MCF 10A (cell line): Measurements from ENCODE around the gene HSP90AB1. TPM values are rescaled to one million over a fixed set of nuclear protein-coding genes. Genes with fewer than 3 reads are reported as not detected.

Experiments
- BruUV-seq: library from RNA; stranded (reverse); fragments of 400-500 nt; replicated peaks from 2 replicates; lab custom pipeline; 2021; lab: Mats Ljungman, UMichigan
- CTCF ChIA-PET: fragments of 300-600 bp; sonication (Branson Sonifier 250); formaldehyde crosslinking; extraction: SDS; loops from one replicate; lab custom pipeline; 2021; ENCODE audit warnings: antibody characterized with exemption, inconsistent platforms; lab: Yijun Ruan, JAX
- POLR2A ChIA-PET: fragments of 300-600, 350-650 bp; sonication (Branson Sonifier 250); formaldehyde crosslinking; extraction: SDS; loops from one replicate; lab custom pipeline; 2020; ENCODE audit warnings: antibody characterized with exemption, inconsistent platforms; lab: Yijun Ruan, JAX
- DNase-seq: peaks from one replicate; pipeline ENCODE4 v3.0.0-alpha.2; 2018; ENCODE audit not compliant: unreplicated experiment
- H3K27ac Mint-ChIP-seq: one replicate; pipeline ENCODE4 v1.8.0; 2022; ENCODE audit warnings: mild to moderate bottlenecking, low read depth, mixed read lengths; ENCODE audit not compliant: unreplicated experiment
- H3K27me3 Mint-ChIP-seq: one replicate; pipeline ENCODE4 v1.8.0; 2022; ENCODE audit warnings: mixed read lengths; ENCODE audit not compliant: insufficient read depth, unreplicated experiment
- H3K36me3 Mint-ChIP-seq: one replicate; pipeline ENCODE4 v1.8.0; 2022; ENCODE audit warnings: mild to moderate bottlenecking, moderate library complexity, mixed read lengths; ENCODE audit not compliant: insufficient read depth, unreplicated experiment
- H3K4me1 Mint-ChIP-seq: one replicate; pipeline ENCODE4 v1.8.0; 2022; ENCODE audit warnings: mixed read lengths; ENCODE audit not compliant: insufficient read depth, unreplicated experiment
- H3K4me3 Mint-ChIP-seq: one replicate; pipeline ENCODE4 v1.8.0; 2022; ENCODE audit warnings: mild to moderate bottlenecking, moderate library complexity, mixed read lengths; ENCODE audit not compliant: unreplicated experiment
- H3K9me3 Mint-ChIP-seq: one replicate; pipeline ENCODE4 v1.8.0; 2022; ENCODE audit warnings: mixed read lengths; ENCODE audit not compliant: unreplicated experiment
- CTCF ChIP-seq: fragments of 200-600 bp; IDR thresholded peaks from one replicate; pipeline ENCODE4 v1.8.0; 2022; ENCODE audit warnings: antibody characterized with exemption, mild to moderate bottlenecking; ENCODE audit not compliant: unreplicated experiment
- intact Hi-C: fragments of 100-400 bp; cut with micrococcal nuclease; formaldehyde crosslinking; loops from 2 replicates; pipeline ENCODE4 v1.14.1; 2022
- total RNA-seq: library from RNA; stranded (reverse); gene quantifications from 2 replicates; pipeline ENCODE4 v1.2.3, GENCODE V29; 2022

Gene HSP90AB1
- total RNA-seq, 1 experiment from 2014 or later = 577 TPM

GRCh38 chr6:44243345-44243744, 3.6 kb upstream of the HSP90AB1 start:
- BruUV-seq = no TSS peak
- TF ChIP-seq CTCF = no peak
- ChIA-PET POLR2A (interaction anchor here (0.6 to 1.1 kb wide), 2 partner anchors 19 to 903 kb away, joined by 3 read pairs; no protein-coding TSS in a partner anchor), CTCF (interaction anchor here (0.5 to 1.8 kb wide), 4 partner anchors 10 to 1324 kb away, joined by 3 to 8 read pairs (median 4); partner anchors contain the start of gene SLC35B2)
- H3K4me1 Mint-ChIP-seq = peaks cover 13% of the 10 kb centered on the region
- H3K4me3 Mint-ChIP-seq = no peak overlapping the region
- no peak overlapping the region for H3K27ac Mint-ChIP-seq
- no peak for DNase-seq
- no peaks in the 10 kb centered on the region for H3K9me3 Mint-ChIP-seq
- intact Hi-C loops = loop anchor here (10.0 kb wide), 1 partner anchor 469 kb away; the partner anchor contains the start of gene VEGFA
- H3K36me3 Mint-ChIP-seq = peaks cover 19% of the 10 kb centered on the region
- no peaks in the 10 kb centered on the region for H3K27me3 Mint-ChIP-seq

GRCh38 chr6:44245391-44245911, 1.4 kb upstream of the HSP90AB1 start:
- no TSS peak for BruUV-seq
- ChIA-PET CTCF (interaction anchor here (0.5 to 2.7 kb wide), 11 partner anchors 8 to 573 kb away, joined by 3 to 16 read pairs (median 4); no protein-coding TSS in a partner anchor), POLR2A (interaction anchor here (0.6 to 5.0 kb wide), 13 partner anchors 9 to 520 kb away, joined by 3 to 121 read pairs (median 6); partner anchors contain the start of genes SLC29A1, SLC35B2 and TMEM63B)
- no peak for TF ChIP-seq CTCF
- Mint-ChIP-seq H3K27ac (peak overlapping the region; percentile 50), H3K36me3 (peaks cover 40% of the 10 kb centered on the region), H3K27me3 (no peaks in the 10 kb centered on the region), H3K9me3 (no peaks in the 10 kb centered on the region), H3K4me3 (peak overlapping the region; percentile 95), H3K4me1 (peaks cover 29% of the 10 kb centered on the region)
- intact Hi-C loops = loop anchor here (10.0 kb wide), 1 partner anchor 471 kb away; the partner anchor contains the start of gene VEGFA
- DNase-seq = no peak

- peaks cover 47% of the 10 kb centered on the region for H3K36me3 Mint-ChIP-seq
- peak overlapping the region; percentile 95 for H3K4me3 Mint-ChIP-seq
- DNase-seq = peak; percentile 89
- BruUV-seq = no TSS peak
- H3K4me1 Mint-ChIP-seq = peaks cover 32% of the 10 kb centered on the region
- ChIA-PET CTCF (interaction anchor here (0.6 to 3.6 kb wide), 12 partner anchors 9 to 601 kb away, joined by 3 to 16 read pairs (median 4); partner anchors contain the start of gene SLC35B2), POLR2A (interaction anchor here (0.5 to 5.0 kb wide), 28 partner anchors 10 to 1317 kb away, joined by 3 to 121 read pairs (median 6); partner anchors contain the start of genes AARS2, ABCC10, CDC5L and CNPY3)
- no peaks in the 10 kb centered on the region for H3K9me3 Mint-ChIP-seq
- peak overlapping the region; percentile 99 for H3K27ac Mint-ChIP-seq
- intact Hi-C loops = loop anchor here (1.0 to 10.0 kb wide), 3 partner anchors 10 to 471 kb away; partner anchors contain the start of gene VEGFA
- TF ChIP-seq CTCF = no peak
- H3K27me3 Mint-ChIP-seq = no peaks in the 10 kb centered on the region
Observed at GRCh38 chr6:44245912-44246662, 814 bp upstream of the HSP90AB1 start.
